BJ (cell line): Measurements from ENCODE around the gene COBLL1. TPM values are rescaled to one million over a fixed set of nuclear protein-coding genes. Genes with fewer than 3 reads are reported as not detected.

Source experiments
- CTCF ChIA-PET: fragments of 350-600 bp; formaldehyde crosslinking; extraction: SDS; loops from one replicate; lab custom pipeline; 2021; ENCODE audit warnings: antibody characterized with exemption, inconsistent platforms; lab: Yijun Ruan, JAX
- POLR2A ChIA-PET: fragments of 300-600 bp; sonication (Branson Sonifier 250); formaldehyde crosslinking; extraction: SDS; loops from one replicate; lab custom pipeline; 2021; ENCODE audit warnings: antibody characterized with exemption; lab: Charles Lee
- DNase-seq: peaks from one replicate; pipeline ENCODE4 v3.0.0-alpha.2; 2011; ENCODE audit warnings: low read depth
- H3K27me3 ChIP-seq: 2 replicates; pipeline ENCODE4 v1.6.0; 2011; ENCODE audit warnings: low read length; ENCODE audit not compliant: control insufficient read depth, insufficient read depth
- H3K36me3 ChIP-seq: 2 replicates; pipeline ENCODE4 v1.5.1; 2011; ENCODE audit warnings: low read length; ENCODE audit not compliant: control insufficient read depth, insufficient read depth
- H3K4me3 ChIP-seq: 2 replicates; pipeline ENCODE4 v1.5.1; 2011; ENCODE audit warnings: low read depth, mild to moderate bottlenecking, control low read depth, low read length
- CTCF ChIP-seq: IDR thresholded peaks from 2 replicates; pipeline ENCODE4 v1.5.1; 2011; ENCODE audit warnings: low read depth, mild to moderate bottlenecking, control low read depth, inconsistent platforms, low read length, moderate library complexity; ENCODE audit not compliant: insufficient read depth
- polyA plus RNA-seq: library from polyadenylated mRNA; depleted of rRNA; stranded (reverse); fragments of >200 nt; gene quantifications from 2 replicates; pipeline ENCODE4 v1.2.3, GENCODE V29; 2011

Gene COBLL1
- polyA plus RNA-seq, 1 experiment, result 34.2 TPM

- H3K27me3 ChIP-seq, result no peaks in the 10 kb centered on the region
- H3K4me3 ChIP-seq, result no peak overlapping the region
- DNase-seq, result no peak
- peaks cover 7% of the 10 kb centered on the region for H3K36me3 ChIP-seq
- TF ChIP-seq CTCF, result 0 out of 2 replicates have a peak, but pooled peaks have one; percentile 14
- CTCF ChIA-PET, result interaction anchor here (1.2 kb wide), 1 partner anchor 10 kb away, joined by 3 read pairs; no protein-coding TSS in a partner anchor
- POLR2A ChIA-PET, result no interaction called here
Observed at GRCh38 chr2:164696634-164697033, 145.0 kb downstream of the COBLL1 start.

- ChIA-PET CTCF (interaction anchor here (0.8 to 1.4 kb wide), 2 partner anchors 10 to 134 kb away, joined by 3 read pairs; no protein-coding TSS in a partner anchor), POLR2A (interaction anchor here (0.6 kb wide), 1 partner anchor 1536 kb away, joined by 3 read pairs; no protein-coding TSS in a partner anchor)
- peaks cover 13% of the 10 kb centered on the region for H3K36me3 ChIP-seq
- H3K27me3 ChIP-seq, result no peaks in the 10 kb centered on the region
- no peak overlapping the region for H3K4me3 ChIP-seq
- no peak for TF ChIP-seq CTCF
- no peak for DNase-seq
Observed at GRCh38 chr2:164694275-164694695, 147.3 kb downstream of the COBLL1 start.

GRCh38 chr2:164693834-164694233 lies 147.8 kb downstream of the COBLL1 start:
- no peak for DNase-seq
- Histone ChIP-seq H3K27me3 (no peaks in the 10 kb centered on the region), H3K36me3 (peaks cover 13% of the 10 kb centered on the region), H3K4me3 (no peak overlapping the region)
- TF ChIP-seq CTCF, result no peak
- ChIA-PET CTCF (interaction anchor here (0.9 kb wide), 1 partner anchor 11 kb away, joined by 3 read pairs; no protein-coding TSS in a partner anchor), POLR2A (no interaction called here)

- Histone ChIP-seq H3K36me3 (peaks cover 13% of the 10 kb centered on the region), H3K27me3 (no peaks in the 10 kb centered on the region), H3K4me3 (no peak overlapping the region)
- ChIA-PET POLR2A (no interaction called here), CTCF (interaction anchor here (0.9 kb wide), 1 partner anchor 11 kb away, joined by 3 read pairs; no protein-coding TSS in a partner anchor)
- no peak for TF ChIP-seq CTCF
- no peak for DNase-seq
Observed at GRCh38 chr2:164693390-164693789, 148.2 kb downstream of the COBLL1 start.

- no peak for DNase-seq
- CTCF ChIA-PET, result interaction anchor here (0.9 kb wide), 1 partner anchor 12 kb away, joined by 3 read pairs; no protein-coding TSS in a partner anchor
- H3K4me3 ChIP-seq, result no peak overlapping the region
Observed at GRCh38 chr2:164692958-164693357, 148.7 kb downstream of the COBLL1 start.

More at GRCh38 chr2:164692958-164693357, 148.7 kb downstream of the COBLL1 start:
- POLR2A ChIA-PET, result no interaction called here
- TF ChIP-seq CTCF, result no peak
- Histone ChIP-seq H3K27me3 (no peaks in the 10 kb centered on the region), H3K36me3 (peaks cover 13% of the 10 kb centered on the region)
